HG03175 (cell line): ENCODE results near the gene AKAP9.
"Not testable (repeated sequence)": the region's sequence is repeated elsewhere in the genome, so short reads cannot be mapped to it uniquely, and the experiment has no call there.

Source experiments
- ATAC-seq: cut with Tn5 transposase; IDR thresholded peaks from one replicate; pipeline ENCODE4 v1.9.1; 2021; ENCODE audit warnings: mild to moderate bottlenecking, moderate library complexity; ENCODE audit not compliant: unreplicated experiment

The AKAP9 gene

GRCh38 chr7:92002720-92003119 lies 62.1 kb downstream of the AKAP9 start:
- no peak for ATAC-seq

DNA sequence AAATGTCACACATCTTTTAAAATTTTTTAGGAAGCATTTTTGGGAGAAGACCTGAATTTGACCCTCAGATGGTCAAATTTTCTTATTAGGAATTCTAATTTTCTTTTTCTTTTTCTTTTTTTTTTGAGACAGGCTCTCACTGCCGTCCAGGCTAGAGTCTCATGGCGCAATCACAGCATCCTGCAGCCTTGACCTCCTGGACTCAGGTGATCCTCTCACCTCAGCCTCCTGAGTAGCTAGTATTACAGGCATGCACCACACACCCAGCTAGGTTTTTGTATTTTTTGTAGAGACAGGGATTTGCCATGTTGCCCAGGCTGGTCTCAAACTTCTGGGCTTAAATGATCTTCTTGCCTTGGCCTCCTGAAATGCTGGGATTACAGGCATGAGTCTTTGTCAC lies 65.4 kb downstream of the AKAP9 start:
- no peak for ATAC-seq

DNA sequence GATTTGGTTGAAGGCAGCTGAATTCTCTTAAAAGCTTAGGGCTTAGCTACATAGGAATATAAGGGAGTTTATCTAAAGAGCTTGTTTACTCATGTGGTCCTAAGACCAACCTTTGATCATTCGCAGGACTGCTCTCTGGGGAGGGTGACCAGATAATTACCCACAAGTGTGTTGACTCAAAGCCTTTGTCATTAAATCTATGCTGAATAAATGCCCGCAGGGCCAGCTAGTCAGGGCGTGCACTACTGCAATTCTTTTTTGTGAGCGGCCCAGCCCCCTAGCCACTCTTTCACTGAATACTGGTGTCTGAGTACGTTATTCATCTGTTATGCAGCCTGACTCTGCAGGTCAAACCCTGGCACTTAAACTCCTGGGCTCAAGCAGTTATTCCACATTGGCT lies 69.6 kb downstream of the AKAP9 start:
- no peak for ATAC-seq

DNA sequence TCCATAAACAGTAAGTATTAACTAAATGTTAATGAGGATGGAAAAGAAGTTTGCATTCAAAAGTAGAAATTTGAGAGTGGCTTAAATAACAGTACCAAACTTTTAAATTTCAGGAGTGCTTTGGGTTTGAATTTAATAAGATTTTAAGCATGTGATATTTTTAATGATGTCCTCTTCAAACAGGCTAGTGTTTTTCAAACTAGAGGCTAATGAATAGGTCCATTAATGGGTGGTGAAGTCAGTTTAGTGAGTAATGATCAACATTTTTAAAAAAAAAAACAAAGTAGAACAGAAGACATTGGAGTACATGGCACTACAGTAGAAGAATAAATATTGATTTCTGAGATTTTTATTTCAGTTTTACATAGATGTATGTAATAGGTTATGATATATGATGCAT lies 72.9 kb downstream of the AKAP9 start:
- ATAC-seq = no peak

- ATAC-seq = no peak
Observed at GRCh38 chr7:92020636-92021035, 80.0 kb downstream of the AKAP9 start.

GRCh38 chr7:92025260-92025659 lies 84.6 kb downstream of the AKAP9 start:
- no peak for ATAC-seq

GRCh38 chr7:92026635-92027034 lies 86.0 kb downstream of the AKAP9 start:
- not testable (repeated sequence) for ATAC-seq

- not testable (repeated sequence) for ATAC-seq
Observed at GRCh38 chr7:92027128-92027527, 86.5 kb downstream of the AKAP9 start.

- no peak for ATAC-seq
Observed at GRCh38 chr7:92028226-92028625, 87.6 kb downstream of the AKAP9 start.

DNA sequence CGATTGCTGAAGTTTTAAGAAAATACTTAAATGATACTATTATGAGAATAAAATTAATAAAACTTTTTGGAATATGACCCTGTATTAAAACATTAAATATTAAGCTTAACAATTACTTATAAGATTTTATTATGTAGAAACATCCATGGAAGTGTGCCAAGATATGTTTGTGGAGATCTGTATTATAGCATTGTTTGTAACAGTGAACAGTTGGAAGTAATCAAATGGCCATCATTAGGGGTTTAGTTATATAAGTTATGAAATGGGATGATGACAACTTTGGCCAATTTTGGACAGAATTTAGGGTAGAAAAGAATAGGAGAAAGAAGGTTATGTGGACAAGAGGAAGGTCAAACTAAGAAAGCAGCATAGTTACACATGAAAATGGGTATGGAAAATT lies 88.0 kb downstream of the AKAP9 start:
- no peak for ATAC-seq

DNA sequence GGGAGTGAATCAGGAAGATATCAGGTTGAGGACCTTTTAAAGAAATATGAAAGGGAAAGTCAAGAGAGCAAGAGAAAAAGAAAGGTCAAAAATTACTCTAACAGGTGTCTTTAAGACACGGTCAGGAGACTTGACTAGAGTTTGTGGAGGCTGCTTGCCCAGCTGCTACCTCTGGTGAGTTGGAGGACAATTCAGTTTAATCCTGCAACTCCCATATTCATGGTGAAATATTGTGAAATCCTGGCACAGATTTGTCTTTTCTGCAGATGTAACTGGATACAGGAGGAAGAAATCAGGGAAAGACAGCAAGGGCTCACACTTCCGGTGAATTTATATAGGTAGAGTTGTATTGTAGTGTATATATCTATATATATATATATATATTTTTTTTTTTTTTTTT lies 93.5 kb downstream of the AKAP9 start:
- ATAC-seq = no peak

DNA sequence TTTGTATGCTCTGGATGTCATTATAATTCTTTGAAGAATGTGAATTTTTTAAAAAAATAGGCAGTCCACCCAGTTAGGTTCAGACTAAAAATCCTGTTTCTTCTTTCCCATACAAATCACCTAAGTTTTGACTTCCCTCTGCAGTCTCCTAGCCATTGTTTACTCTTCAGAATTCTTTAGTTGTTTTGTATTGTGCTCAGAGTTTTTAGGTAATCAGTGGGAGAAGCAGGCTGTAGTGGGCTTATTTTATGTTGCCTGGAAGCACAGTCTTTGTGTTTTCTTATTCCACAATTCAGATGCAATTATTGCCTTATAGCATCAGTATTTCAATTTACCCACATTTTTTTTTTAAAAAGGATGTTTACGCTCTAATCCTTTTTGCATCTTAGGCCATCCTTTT lies 94.9 kb downstream of the AKAP9 start:
- ATAC-seq = no peak

- no peak for ATAC-seq
Observed at GRCh38 chr7:92039900-92040299, 99.2 kb downstream of the AKAP9 start.

- ATAC-seq = no peak
Observed at GRCh38 chr7:92042056-92042737, 101.5 kb downstream of the AKAP9 start.

DNA sequence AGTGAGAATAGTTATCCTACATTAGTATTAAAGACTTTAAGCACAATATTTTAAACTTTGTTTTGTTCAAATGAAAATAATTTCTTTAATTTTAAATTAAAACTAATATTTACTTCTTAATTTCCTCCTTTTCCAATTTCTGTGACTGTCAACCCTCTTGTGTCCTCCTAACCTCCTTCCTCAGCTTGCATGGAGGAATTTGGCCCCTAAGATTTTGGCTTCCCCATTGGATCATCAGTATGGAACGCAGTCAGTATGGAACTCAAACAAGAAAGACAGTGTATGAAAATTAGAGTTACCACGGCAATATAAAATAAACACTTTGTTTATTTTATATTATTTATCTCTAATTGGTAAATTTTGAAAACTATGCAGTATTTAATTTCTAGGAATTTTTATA lies 102.4 kb downstream of the AKAP9 start:
- no peak for ATAC-seq

DNA sequence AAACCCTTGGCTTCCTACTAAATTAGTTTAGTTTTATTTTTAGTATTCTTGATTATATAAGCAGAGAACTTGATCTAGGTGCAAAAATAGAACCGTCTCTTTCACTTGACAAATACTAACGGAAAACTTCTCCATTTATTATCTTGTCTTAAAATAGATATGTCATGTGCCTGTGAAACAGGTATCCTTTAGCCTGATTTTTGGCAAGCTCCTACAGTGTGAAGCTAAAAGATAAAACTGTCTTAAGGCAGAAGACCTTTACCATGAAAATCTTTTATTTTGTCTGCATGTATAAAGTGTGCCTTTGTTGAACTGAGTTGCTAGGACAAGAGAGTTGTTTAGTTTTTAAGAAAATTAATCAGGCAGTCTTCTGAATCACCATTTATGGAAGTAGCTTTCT lies 103.0 kb downstream of the AKAP9 start:
- ATAC-seq = no peak

- no peak for ATAC-seq
Observed at GRCh38 chr7:92044148-92044547, 103.5 kb downstream of the AKAP9 start.

GRCh38 chr7:92044940-92045339 lies 104.3 kb downstream of the AKAP9 start:
- no peak for ATAC-seq

DNA sequence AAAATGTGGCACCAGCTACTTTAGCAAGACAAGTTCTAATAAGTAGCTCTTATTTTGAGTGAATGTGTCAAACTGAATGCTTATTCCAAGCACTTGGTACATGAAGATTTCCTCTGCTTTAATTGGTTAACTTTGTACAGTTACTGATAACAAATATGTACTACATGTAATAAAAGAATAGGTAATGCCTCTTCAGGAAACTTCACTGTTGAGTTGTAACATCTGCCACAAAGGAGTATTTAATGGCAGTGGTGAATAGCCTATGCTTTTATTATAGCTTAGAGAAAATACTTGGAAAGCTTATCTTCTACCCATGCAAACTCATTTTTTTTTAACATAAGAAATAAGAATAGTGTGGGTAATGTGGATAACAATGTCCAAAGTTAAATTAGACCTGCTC lies 111.0 kb downstream of the AKAP9 start:
- no peak for ATAC-seq

GRCh38 chr7:92052159-92052558 lies 111.5 kb downstream of the AKAP9 start:
- ATAC-seq = no peak

DNA sequence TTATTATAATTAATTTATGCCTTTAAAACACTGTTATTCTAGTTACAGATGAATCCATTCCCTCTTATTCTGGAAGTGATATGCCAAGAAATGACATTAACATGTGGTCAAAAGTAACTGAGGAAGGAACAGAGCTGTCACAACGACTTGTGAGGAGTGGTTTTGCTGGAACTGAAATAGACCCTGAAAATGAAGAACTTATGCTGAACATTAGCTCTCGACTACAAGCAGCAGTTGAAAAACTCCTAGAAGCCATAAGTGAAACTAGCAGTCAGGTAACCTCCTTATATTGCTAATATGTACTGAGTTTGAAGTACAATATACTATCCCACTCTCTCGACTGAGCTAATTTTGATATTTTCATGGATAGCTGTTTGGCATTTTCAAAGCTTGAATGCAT lies 112.0 kb downstream of the AKAP9 start:
- no peak for ATAC-seq

DNA sequence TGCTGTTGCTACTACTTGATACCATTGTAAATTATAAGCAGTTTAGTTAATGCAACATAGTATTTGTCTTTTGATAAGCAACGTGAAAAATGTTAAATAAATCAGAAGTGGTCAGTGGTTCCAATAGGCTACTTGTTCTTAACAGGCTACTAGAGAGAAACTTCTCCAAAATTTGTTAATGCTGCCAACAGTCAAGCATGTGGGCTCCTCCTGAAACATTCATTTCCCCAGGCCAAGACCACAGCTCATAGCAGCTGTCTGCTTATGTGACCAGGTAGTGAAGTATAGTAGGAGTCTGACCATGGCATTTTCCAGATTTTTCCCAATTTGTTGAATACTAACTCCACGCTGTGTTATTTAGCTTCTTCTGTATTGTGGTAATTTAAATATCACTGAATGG lies 112.7 kb downstream of the AKAP9 start:
- ATAC-seq = no peak

GRCh38 chr7:92056286-92056685 lies 115.6 kb downstream of the AKAP9 start:
- ATAC-seq = no peak
